Measurements from ENCODE around the gene RNF133.

RNF133 gene

GRCh38 chr7:122743211-122743610, 44.3 kb upstream of the RNF133 start:
- no peak overlapping the region for H3K4me3 ChIP-seq (ENCODE audit: insufficient read depth, low read length, poor library complexity, severe bottlenecking)
- no peaks in the 10 kb centered on the region for H3K27me3 ChIP-seq (ENCODE audit: low read length)
- H4K20me1 ChIP-seq (ENCODE audit: low read depth, low read length), result no peaks in the 10 kb centered on the region
- H2AFZ ChIP-seq (ENCODE audit: low read depth, low read length, severe bottlenecking), result no peak overlapping the region
- H3K4me2 ChIP-seq (ENCODE audit: low read depth, low read length, poor library complexity, severe bottlenecking), result no peak overlapping the region
- no peaks in the 10 kb centered on the region for H3K36me3 ChIP-seq (ENCODE audit: low read length)
- H3K27ac ChIP-seq (ENCODE audit: low read depth, low read length), result no peak overlapping the region
- TF ChIP-seq CTCF (IDR thresholded peaks at IDR 0.05; ENCODE audit: insufficient read depth, low read length, poor library complexity, severe bottlenecking) (no peak), EZH2phosphoT487 (conservative IDR thresholded peaks at IDR 0.05; ENCODE audit: low read length) (no peak)
- no peaks in the 10 kb centered on the region for H3F3A ChIP-seq (ENCODE audit: insufficient read depth)
- no peaks in the 10 kb centered on the region for H3K79me2 ChIP-seq (ENCODE audit: insufficient read depth, low read length)
- H3K9me2 ChIP-seq (replicated peaks; ENCODE audit: insufficient read depth, low read length), result no peaks in the 10 kb centered on the region
- no peaks in the 10 kb centered on the region for H3K9me3 ChIP-seq (ENCODE audit: insufficient read depth, low read length)
- no peak overlapping the region for H3K9ac ChIP-seq (ENCODE audit: low read length)

GRCh38 chr7:122738947-122739346, 40.0 kb upstream of the RNF133 start:
- no peaks in the 10 kb centered on the region for H3K9me3 ChIP-seq (ENCODE audit: insufficient read depth, low read length)
- H3K4me2 ChIP-seq (ENCODE audit: low read depth, low read length, poor library complexity, severe bottlenecking), result no peak overlapping the region
- no peak overlapping the region for H3K9ac ChIP-seq (ENCODE audit: low read length)
- H3K27me3 ChIP-seq (ENCODE audit: low read length), result no peaks in the 10 kb centered on the region
- no peaks in the 10 kb centered on the region for H4K20me1 ChIP-seq (ENCODE audit: low read depth, low read length)
- no peaks in the 10 kb centered on the region for H3F3A ChIP-seq (ENCODE audit: insufficient read depth)
- TF ChIP-seq CTCF (IDR thresholded peaks at IDR 0.05; ENCODE audit: insufficient read depth, low read length, poor library complexity, severe bottlenecking), result no peak
- TF ChIP-seq EZH2phosphoT487 (conservative IDR thresholded peaks at IDR 0.05; ENCODE audit: low read length), result no peak
- no peaks in the 10 kb centered on the region for H3K79me2 ChIP-seq (ENCODE audit: insufficient read depth, low read length)
- H3K27ac ChIP-seq (ENCODE audit: low read depth, low read length), result no peak overlapping the region
- H2AFZ ChIP-seq (ENCODE audit: low read depth, low read length, severe bottlenecking), result no peak overlapping the region
- no peak overlapping the region for H3K4me3 ChIP-seq (ENCODE audit: insufficient read depth, low read length, poor library complexity, severe bottlenecking)
- no peaks in the 10 kb centered on the region for H3K9me2 ChIP-seq (replicated peaks; ENCODE audit: insufficient read depth, low read length)
- H3K36me3 ChIP-seq (ENCODE audit: low read length), result no peaks in the 10 kb centered on the region

- no peak overlapping the region for H2AFZ ChIP-seq (ENCODE audit: low read depth, low read length, severe bottlenecking)
- H3K4me3 ChIP-seq (ENCODE audit: insufficient read depth, low read length, poor library complexity, severe bottlenecking), result no peak overlapping the region
- H3K9me3 ChIP-seq (ENCODE audit: insufficient read depth, low read length), result no peaks in the 10 kb centered on the region
- H3K27ac ChIP-seq (ENCODE audit: low read depth, low read length), result no peak overlapping the region
- no peaks in the 10 kb centered on the region for H3F3A ChIP-seq (ENCODE audit: insufficient read depth)
- no peak overlapping the region for H3K9ac ChIP-seq (ENCODE audit: low read length)
- no peaks in the 10 kb centered on the region for H3K79me2 ChIP-seq (ENCODE audit: insufficient read depth, low read length)
- no peak overlapping the region for H3K4me2 ChIP-seq (ENCODE audit: low read depth, low read length, poor library complexity, severe bottlenecking)
- no peak for TF ChIP-seq EZH2phosphoT487 (conservative IDR thresholded peaks at IDR 0.05; ENCODE audit: low read length)
- TF ChIP-seq CTCF (IDR thresholded peaks at IDR 0.05; ENCODE audit: insufficient read depth, low read length, poor library complexity, severe bottlenecking), result no peak
- H3K9me2 ChIP-seq (replicated peaks; ENCODE audit: insufficient read depth, low read length), result no peaks in the 10 kb centered on the region
- no peaks in the 10 kb centered on the region for H3K36me3 ChIP-seq (ENCODE audit: low read length)
- H3K27me3 ChIP-seq (ENCODE audit: low read length), result no peaks in the 10 kb centered on the region
- H4K20me1 ChIP-seq (ENCODE audit: low read depth, low read length), result no peaks in the 10 kb centered on the region
Observed at GRCh38 chr7:122736183-122736582, 37.3 kb upstream of the RNF133 start.
